Left renal cortex interstitium (tissue), 4 donors: ENCODE measurements around the gene EAF1. TPM values are rescaled to one million over a fixed set of nuclear protein-coding genes. Genes with fewer than 3 reads are reported as not detected.
"Not testable (repeated sequence)": the region's sequence is repeated elsewhere in the genome, so short reads cannot be mapped to it uniquely, and the experiment has no call there.

ENCODE experiments used
- DNase-seq, 4 donors: peaks; one replicate each; pipeline ENCODE4 v3.0.0-alpha.2; 2013; ENCODE audit warnings: low read depth in 4 of 4, low spot score in 2 of 4, missing footprints in 1 of 4
- polyA plus RNA-seq, 4 donors: library from polyadenylated mRNA; unstranded; fragments of 120-200 nt; gene quantifications; one replicate each; pipeline ENCODE4 v1.2.1, GENCODE V29; 2013; ENCODE audit not compliant: insufficient read length in 4 of 4

The EAF1 gene
- polyA plus RNA-seq, 4 donors = 15.7 to 20.8 (median 16.4) TPM

DNA sequence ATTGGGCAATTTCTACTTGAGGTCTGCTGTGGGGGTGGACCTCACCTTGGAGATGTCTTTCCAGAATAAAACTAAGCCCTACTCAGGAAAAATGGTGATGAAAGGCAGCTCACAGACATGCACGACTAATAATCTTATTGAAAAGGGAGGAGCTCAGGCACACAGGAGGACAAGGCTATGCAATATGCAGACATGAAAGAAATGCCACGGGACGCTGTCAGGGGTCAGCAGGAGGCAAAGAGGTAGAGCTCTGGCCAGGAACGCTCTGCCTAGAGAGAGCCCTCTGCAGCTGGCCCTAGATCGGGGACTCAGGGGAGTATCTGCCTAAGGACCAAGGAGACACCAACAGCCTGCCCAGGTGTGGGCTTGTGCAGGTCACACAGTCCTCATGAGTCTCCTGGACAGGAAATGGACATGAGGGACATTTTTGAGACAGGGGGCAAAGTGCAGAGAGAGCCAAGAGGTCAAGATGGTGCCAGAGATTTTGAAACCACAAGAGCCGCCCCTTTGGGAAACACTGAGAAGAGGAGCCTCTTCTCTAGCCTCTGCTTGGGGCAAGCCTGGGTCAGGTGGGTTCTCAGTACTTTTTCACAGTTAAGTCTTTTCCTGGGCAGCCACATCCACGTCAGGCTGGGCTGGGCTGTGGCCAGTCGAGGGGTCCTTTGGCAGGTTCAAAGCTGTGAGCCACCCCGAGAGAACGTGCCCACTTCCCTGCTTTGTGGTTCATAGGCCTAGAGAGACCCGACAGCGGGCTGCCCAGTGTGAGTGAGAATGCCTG, 23.2 kb downstream of the EAF1 start:
- DNase-seq = no peak

DNA sequence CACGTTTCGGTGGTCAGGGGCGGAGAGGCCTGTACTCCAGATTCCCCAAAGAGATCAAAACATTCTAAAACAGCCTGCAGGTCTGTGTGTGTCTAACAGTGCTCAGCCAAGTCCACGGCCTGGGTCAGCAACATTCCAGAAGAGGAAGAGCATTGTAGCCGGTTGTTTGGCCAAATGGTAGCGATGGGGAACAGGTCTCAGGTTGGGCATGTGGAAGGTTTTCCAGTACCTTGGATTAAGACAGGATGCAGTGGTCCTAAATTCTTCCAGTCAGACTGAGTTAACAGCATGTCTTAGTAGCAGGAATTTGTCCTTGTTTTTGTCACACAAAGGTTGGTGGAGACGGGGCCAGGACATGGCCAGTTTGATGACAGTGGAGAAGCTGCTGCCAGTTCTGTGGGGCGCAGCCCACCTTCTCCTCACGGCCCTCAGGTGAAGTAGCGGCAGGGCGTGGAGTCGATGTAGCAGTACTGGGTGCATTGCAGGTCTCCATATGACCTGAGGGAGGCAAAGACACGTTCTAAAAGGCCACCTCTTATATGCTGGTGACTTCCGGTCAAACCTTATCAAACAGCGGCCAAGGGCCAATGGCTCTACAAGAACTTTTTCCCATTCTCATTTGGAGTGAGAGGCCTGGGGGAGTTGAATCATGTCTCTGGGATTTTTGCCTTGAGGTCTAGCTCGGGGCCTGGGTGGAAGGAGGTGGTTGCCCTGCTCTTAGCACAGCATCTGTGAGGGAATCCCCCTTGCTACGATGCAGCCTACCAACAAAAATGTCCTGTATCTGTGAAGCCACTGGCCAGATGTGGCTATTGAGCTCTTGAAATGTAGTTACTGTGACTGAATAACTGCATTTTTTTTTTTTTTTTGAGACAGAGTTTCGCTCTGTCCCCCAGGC, 24.1 kb downstream of the EAF1 start:
- DNase-seq = no peak

DNA sequence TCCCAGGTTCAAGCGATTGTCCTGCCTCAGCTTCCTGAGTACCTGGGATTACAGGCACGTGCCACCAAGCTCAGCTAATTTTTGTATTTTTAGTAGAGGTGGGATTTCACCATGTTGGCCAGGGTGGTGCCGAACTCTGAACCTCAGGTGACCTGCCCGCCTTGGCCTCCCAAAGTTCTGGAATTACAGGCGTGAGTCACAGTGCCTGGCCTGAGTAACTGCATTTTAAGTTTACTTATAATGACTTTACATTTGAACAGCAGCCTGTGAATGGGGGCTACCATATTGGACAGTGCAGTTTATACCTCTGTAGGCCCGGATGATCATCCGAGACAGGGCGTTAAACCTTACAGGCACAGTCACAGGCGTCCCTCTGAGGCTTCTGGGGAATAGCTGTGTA, 24.8 kb downstream of the EAF1 start:
- no peak for DNase-seq

DNA sequence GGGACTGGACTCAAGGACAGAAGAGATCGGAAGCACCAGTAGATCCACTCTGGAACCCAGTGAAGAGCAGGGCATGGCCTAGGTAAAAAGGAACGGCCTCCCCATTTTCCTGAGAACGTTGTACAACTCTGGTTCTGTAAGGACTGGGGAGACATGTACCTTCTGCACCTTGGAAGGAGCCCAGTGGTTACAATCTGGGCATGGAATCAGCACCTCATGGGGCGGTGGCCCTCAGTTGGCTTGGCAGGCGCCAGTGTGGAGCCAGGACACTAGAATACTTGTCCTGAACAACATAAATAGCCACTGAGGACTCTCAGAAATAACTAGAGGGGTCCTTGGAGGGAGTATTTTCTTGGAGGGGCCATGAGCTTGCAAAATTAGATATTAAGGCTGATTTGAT, 25.6 kb downstream of the EAF1 start:
- no peak for DNase-seq

DNA sequence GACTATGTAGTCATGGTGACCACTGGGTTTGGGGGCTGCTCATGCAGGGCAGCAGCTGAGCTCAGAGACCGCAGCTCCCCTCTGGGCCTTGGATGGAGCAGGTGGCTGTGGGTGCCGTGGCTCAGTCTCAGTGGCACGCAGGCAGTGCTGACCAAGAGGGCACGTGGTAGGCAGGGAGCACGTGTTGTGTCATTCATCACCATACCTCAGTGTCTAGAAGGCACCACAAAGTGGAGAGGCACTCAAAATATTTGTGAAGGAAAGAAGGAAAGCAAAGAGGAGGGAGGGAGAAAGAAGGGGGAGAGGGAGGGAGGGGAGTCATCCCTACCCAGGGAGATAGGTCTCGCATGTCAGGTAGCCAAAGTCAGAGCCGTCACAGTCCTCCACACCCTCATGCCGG, 26.1 kb downstream of the EAF1 start:
- DNase-seq = no peak

DNA sequence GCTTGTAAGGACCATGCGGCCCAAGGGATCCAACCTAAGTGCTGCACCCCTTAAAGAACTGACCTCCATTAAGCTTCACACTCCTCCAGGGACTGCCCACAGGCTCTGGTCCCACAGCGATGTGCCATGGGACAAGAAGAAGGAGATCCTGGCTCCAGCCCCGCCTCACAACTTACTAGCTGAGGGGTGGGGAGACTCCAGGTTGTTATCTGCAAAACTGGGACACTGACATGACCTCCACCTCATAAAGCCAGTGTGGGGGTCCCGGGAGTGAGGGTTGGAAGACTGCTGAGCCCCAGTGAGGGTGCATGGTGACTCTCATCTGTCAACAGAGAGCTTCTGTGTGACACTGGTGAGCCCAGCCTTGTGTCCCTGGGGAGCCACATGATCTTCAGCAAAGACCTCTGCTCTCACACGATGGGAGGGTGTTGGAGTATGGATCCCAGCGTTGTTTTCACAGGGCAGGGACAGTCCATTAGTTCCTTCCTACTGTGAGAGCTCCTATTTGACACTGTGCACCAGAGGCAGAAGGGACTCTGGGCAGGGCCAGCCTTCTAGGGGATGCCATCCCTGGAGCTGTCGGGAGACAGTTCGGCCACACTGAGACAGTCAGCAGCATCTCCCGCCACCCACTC, 26.7 kb downstream of the EAF1 start:
- DNase-seq = no peak

DNA sequence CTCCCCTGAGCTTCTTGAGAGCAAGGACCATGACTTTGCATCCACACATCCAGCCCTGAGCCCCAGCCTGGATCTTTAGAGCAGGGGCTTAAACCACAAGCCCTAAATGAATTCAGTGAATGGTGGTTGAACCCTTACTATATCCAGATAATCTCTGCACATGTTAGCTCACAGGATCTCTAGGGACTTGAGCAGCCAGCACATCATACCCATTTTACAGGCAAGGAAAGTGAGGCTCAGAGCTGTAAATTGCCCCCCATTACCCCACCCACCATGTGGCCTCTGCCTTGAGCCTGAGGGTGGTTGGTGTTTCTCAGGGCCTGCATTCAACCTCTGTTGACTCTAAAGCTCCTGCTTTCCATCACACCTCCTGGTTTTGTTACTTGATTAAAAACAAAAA, 27.6 kb downstream of the EAF1 start:
- no peak for DNase-seq

DNA sequence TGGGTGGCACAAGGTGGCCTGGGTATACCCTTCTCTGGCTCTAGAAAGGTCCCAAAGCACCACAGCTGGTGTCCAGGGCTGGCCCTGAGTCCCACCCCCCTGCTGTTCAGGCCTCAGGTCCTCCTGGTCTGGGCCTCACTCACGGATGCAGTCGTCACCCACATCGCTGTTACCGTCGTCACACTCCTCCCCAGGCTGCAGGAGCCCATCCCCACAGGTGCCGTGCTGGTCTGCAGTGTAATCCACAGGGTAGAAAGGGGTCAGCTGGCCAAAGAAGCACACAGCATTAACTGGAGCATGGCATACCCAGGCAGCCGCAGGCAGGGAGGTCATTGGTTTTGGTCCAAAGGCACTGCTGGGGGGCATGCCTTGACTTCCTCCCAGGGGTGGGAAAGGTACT, 28.4 kb downstream of the EAF1 start:
- no peak for DNase-seq

DNA sequence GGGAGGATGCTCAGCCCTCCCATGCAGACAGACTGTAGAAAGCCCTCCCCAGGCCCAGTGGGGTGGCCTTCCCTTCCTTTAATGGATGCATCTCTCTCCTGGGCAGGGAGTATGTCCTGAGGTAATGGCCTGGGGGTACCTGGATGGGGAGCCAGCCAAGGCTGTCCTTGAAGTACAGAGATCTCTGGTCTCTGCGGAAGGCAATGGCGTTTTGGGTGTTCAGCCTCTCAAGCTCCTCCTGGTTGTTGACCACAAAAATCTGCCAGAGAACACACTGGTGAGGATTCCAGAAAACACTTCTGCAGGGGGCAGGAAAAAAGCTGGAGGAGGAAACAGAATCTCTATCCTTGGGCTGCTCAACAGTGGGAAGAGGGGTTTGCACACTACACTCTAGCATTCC, 28.9 kb downstream of the EAF1 start:
- no peak for DNase-seq

DNA sequence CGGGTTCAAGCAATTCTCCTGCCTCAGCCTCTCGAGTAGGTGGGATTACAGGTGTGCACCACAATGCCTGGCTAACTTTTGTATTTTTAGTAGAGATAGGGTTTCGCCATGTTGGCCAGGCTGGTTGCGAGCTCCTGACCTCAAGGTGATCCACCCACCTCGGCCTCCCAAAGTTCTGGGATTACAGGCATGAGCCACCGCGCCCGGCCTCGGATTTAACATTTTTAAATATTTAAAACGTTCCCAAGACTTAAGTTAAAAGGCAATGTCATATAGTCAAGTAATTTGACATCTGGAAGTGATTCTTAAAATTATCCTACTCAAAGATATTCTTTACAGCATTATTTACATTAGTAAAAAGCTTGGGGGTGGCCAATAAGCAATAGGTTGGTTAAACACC, 29.5 kb downstream of the EAF1 start:
- not testable (repeated sequence) for DNase-seq

DNA sequence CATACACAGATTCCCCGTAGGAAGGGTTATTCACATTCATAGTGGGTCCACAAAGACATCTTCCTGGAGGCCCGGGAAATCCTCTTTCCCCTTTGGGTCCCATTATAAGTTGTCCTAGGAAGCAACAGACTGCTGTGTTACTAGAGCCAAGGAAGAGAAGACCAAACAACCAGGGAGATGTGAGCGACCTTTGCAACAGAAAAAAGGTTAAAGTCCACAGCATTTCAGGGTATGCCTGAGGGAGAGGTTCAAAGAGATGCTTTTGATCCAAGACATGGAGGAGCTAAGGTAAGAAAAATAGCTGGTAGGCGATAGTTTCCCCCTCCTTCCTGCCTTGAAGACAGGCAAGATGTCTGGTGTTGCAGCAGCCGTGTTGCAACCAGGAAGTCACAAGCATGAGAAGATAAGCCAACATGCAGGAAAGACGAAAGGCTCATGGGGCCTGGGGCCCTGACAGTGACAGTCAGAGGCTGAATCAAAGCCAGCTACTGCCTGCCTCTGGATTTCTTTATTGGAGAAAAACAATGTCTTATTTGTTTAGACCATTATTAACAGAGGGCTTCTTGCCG, 30.9 kb downstream of the EAF1 start:
- no peak for DNase-seq

DNA sequence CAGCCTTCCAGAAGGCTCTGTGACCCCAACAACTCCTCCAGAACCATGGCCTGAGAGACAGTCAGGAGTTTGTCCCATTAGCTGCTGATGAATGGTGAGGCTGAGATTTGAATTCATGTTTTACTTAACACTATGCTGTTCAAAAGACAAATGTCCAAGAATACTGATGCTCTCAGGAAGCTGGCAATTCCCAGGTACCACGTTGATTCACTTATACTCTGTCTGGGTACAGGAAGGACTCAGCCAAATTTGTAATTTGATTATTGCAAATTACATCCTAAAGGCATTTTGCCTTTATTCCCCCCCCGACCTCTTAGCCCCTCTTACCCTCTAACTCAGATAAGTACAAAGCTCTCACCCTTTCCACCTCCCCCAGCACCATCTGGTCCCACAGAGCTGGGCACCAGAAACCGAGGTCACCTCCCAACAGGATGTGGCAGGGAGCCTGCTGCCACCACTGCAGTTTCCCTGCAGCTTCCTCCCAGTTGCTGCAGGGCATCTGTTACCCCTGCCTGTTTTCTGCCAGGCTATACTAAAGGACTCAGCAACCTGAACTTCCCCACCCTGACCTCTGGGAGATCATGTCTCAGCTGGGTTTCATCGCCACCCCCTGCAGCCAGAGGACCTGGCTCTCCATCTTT, 33.6 kb downstream of the EAF1 start:
- no peak for DNase-seq

DNA sequence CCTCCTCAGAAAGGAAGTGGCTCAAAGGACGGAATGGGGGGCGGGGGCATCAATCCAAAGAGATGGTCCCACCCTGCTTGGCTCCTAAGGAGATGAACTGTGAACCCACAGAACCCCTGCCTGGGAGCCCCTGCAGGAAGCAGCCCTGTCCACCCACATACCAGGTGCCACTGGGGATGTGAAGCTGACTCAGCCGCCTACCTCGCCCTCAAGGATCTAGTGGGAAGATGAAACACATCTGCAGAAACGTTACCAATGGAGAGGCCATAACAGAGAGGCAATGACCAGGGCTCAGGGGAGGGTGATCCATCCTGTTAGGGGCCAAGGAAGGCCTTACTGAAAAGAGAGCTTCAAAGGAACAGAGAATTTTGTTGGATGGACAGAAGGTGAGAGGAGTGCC, 35.1 kb downstream of the EAF1 start:
- no peak for DNase-seq

DNA sequence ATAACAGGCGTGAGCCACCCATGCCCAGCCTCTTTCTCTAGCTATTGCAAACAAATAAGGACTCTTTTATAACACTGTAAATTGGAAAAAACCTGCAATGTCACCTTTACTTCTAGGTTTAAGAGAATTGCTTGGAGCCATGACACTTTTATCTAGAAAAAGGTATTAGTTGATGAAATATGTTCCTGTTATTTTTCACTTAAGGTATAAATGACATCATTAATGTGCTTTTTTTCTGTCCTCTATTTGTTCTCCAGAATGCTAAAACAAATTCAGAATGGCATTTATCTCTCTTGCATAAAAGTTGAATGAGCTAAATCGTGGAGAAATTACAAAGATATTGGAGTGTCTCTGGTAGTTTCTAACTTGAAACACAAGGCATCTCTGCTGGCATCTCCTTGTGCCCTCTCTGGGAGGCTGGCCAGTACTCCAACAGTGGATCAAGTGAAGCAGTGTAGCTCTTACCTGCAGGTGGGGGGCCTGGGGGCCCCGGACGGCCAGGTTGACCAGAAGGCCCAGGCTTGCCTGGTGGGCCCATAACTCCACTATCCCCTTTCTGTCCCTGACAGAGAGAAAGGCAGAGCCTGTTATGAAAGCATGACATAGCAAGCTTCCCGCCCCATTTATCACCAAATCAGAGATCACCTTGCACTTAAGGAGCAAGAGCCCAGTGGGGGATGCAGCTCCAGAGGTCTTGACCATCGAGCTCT, 38.6 kb downstream of the EAF1 start:
- DNase-seq = no peak

DNA sequence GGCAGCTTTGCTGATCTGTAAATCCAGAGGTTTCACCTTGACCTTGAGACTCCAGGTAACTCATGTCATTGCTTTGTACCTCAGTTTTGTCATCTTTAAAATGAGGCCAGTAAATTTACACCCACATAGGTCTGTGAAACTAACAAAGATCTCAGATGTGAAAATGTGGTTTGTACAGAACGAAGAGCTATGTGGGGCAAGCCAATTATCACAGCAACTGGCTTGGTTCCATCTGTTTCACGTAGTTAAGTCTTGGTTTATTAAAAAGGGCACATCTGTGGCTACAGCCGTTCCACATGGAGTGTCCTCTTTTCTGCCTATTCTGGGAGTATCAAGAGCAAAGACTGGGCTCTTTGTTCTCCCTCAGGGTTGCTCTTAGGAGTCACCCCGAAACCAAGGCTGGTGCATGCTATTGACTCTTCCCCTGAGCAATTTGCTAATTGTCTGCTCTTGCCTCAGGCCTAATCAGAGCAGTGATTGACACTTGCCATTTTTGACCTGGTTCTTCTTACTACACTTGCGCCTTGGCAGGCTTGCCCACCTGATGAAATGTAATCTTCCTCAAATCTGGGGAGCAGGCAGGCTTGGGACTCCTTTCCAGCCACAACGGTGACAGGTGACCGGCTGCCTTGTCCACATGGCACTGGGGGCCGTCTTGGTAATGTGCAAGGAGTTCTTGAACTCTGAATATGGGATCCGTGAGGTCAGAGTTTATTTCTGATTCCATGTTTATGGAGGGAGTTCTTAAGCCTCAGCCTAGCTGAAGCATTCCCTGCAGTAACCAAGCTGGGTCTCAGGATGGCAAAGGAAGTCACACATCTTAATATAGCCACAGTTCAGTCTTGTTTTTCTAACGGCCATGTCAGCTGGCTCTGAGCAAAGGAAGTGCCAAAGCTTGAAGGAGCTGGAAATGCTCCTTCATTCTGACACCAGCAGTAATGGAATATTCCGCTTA, 40.1 kb downstream of the EAF1 start:
- DNase-seq = no peak

DNA sequence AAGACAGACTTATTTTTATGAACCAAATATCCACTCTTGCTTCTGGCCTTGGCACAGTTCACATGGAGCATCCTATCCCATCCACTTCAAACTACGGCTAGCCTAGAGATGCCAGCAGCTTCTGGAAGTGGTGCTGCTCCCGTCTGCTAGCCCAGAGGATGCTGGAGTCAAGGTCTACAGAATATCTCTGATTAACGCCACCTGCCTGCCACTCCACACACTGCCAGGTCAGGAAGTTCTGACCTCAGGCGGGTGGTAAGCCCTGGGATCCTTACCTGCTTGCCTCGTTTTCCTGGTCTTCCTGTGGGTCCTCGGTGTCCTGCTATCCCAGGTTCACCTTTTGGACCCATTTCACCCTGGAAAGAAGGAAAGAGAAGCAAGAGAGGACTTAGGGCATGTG, 42.9 kb downstream of the EAF1 start:
- no peak for DNase-seq

DNA sequence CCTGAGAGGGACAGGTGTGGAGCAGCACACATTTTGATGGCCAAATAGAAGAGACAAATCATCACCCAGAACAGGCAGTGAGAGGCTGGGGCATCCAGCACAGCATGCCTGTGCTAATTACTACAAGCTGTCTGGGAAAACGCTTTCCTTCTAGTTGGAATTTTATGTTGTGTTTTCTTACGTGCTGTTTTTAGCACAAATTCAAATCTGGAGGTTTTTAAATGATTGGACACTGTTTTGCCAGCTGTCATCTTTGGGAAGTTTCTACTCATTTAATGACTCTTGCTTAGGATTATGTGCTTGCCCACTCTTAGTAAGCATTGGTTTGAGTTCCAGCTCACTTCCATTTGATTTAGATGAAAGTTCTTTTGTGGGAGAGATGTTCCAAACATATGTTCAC, 43.5 kb downstream of the EAF1 start:
- no peak for DNase-seq

DNA sequence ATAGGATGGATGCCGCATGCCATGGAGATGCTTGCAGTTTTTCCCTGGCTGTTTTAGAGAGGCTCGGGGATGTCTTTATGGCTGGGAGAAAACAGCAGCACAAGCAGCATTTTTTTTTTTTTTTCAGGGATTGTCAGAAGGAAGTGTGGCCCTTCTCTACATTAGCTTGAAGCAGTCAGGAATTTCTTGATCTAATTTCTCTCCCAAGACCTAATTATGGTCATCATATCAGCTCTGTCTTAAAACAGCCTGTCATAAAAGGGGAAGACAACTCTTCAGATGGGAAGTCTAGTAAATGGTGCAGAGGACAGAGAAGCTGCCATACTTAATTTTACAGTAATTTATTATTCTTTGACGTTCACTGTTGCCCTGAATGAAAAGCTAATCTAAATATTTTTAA, 44.5 kb downstream of the EAF1 start:
- no peak for DNase-seq

DNA sequence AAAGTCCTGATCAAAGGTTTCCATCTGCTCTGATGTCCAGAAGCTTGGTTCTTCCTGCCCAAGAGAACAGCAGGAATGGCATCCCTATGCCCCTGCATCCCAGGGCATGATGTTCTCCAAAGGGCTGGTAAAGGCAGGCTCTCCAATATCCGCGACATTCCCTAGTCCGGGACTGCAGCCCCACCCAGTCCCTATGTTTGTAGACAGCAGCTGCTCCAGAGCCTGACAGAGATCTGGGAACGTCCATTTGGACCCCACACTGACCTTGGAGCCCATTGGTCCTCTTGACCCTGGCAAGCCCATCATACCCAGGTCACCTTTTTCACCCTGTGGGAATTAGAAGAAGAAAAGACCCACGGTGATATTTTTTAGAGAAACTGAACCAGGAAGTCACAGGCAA, 47.8 kb downstream of the EAF1 start:
- DNase-seq = no peak
